ENCODE measurements around the gene CRHR2. TPM values are rescaled to one million over a fixed set of nuclear protein-coding genes. Genes with fewer than 3 reads are reported as not detected.

CRHR2 gene
- total and polyA plus RNA-seq, 2 of the 13 experiments (the other 11 are each of a cell fraction or from before 2014, with no cell fraction given), result not detected

GRCh38 chr7:30665043-30665442, 17.2 kb downstream of the CRHR2 start:
- no peak for ATAC-seq
- ChIA-PET CTCF (ENCODE audit: low intra/inter-chr PET ratio, low total read pairs) (no interaction called here), POLR2A (no interaction called here)
- no peak for DNase-seq (ENCODE audit: low spot score)
- no peak for FAIRE-seq
- no peak overlapping the region for H3K9ac ChIP-seq (ENCODE audit: insufficient read depth, low read depth, low read length)
- no peak overlapping the region for H3K27ac ChIP-seq (ENCODE audit: extremely low read length, insufficient read depth, low read length)
- H4K20me1 ChIP-seq (ENCODE audit: insufficient read depth, low read length), result no peaks in the 10 kb centered on the region
- TF ChIP-seq ARNT (IDR thresholded peaks at IDR 0.05), result no peak
- no peak for TF ChIP-seq MYC (CRISPR knock-in tag; IDR thresholded peaks at IDR 0.05; ENCODE audit: borderline replicate concordance)
- no peak for TF ChIP-seq CERS6 (CRISPR knock-in tag; IDR thresholded peaks at IDR 0.05)
- TF ChIP-seq SPEN (CRISPR knock-in tag; IDR thresholded peaks at IDR 0.05; ENCODE audit: low read depth), result no peak
- WGBS (ENCODE audit: low lambda C conversion rate), result 4% methylated on average over 4 of the region's 8 CpGs
- peaks cover 1 to 8% of the 10 kb centered on the region in 2 experiments; a peak in 2 of 5 replicates for H3K27me3 ChIP-seq (ENCODE audit: control insufficient read depth in 1 of 2, insufficient read depth in 2 of 2, low read length in 2 of 2)
- no peak overlapping the region for H3K4me2 ChIP-seq (ENCODE audit: low read depth, low read length)
- intact Hi-C loops (cut with micrococcal nuclease; ENCODE audit: unreplicated experiment), result no loop called here
- in situ Hi-C loops (cut with HindIII; ENCODE audit: extremely low pct_ligation_motif_present, low pct_unique_long_range_greater_than_20kb), result loop anchor here (5.0 kb wide), 1 partner anchor 48 kb away; no protein-coding TSS in a partner anchor
- no TSS peak for BruUV-seq (replicated peaks)
- no peak overlapping the region for H2AFZ ChIP-seq (ENCODE audit: low read length)
- no peak overlapping the region for H3K4me3 ChIP-seq (replicated peaks in 1 of 3; ENCODE audit: insufficient read depth in 1 of 3, low read depth in 2 of 3, low read length in 3 of 3)
- no peaks in the 10 kb centered on the region for H3K4me1 ChIP-seq (ENCODE audit: insufficient read depth, low read length)
- no peaks in the 10 kb centered on the region for H3K79me2 ChIP-seq (ENCODE audit: insufficient read depth, low read length)
- no peaks in the 10 kb centered on the region for H3K36me3 ChIP-seq (replicated peaks in 1 of 2; ENCODE audit: control insufficient read depth in 1 of 2, insufficient read depth in 2 of 2, low read length in 2 of 2)
- no peaks in the 10 kb centered on the region for H3K9me3 ChIP-seq (ENCODE audit: low read length)

GRCh38 chr7:30664184-30664885, 17.9 kb downstream of the CRHR2 start:
- CTCF ChIA-PET (ENCODE audit: low intra/inter-chr PET ratio, low total read pairs), result no interaction called here
- POLR2A ChIA-PET, result no interaction called here

More at GRCh38 chr7:30664184-30664885, 17.9 kb downstream of the CRHR2 start:
- ATAC-seq (no peak), FAIRE-seq (no peak), DNase-seq (ENCODE audit: low spot score) (no peak)
- TF ChIP-seq ZNF333 (CRISPR knock-in tag; IDR thresholded peaks at IDR 0.05; ENCODE audit: borderline replicate concordance), result no peak
- no peak for TF ChIP-seq ARID4A (CRISPR knock-in tag; IDR thresholded peaks at IDR 0.05; ENCODE audit: borderline replicate concordance)
- no peak for TF ChIP-seq PAWR (CRISPR knock-in tag; IDR thresholded peaks at IDR 0.05; ENCODE audit: borderline replicate concordance)
- no peak for TF ChIP-seq HMGA1 (CRISPR knock-in tag; conservative IDR thresholded peaks at IDR 0.05)
- TF ChIP-seq ZFX (CRISPR knock-in tag; IDR thresholded peaks at IDR 0.05; ENCODE audit: low read depth), result no peak
- no peak for TF ChIP-seq BRCA1 (CRISPR knock-in tag; IDR thresholded peaks at IDR 0.05)
- no peak for TF ChIP-seq SMAD9 (CRISPR knock-in tag; IDR thresholded peaks at IDR 0.05)
- 30% methylated on average over 2 of the region's 2 CpGs for WGBS (ENCODE audit: low lambda C conversion rate)
- peaks cover 0 to 8% of the 10 kb centered on the region in 2 experiments; a peak in 1 of 5 replicates for H3K27me3 ChIP-seq (ENCODE audit: control insufficient read depth in 1 of 2, insufficient read depth in 2 of 2, low read length in 2 of 2)
- H4K20me1 ChIP-seq (ENCODE audit: insufficient read depth, low read length), result no peaks in the 10 kb centered on the region
- no TSS peak for BruUV-seq (replicated peaks)
- no peak overlapping the region for H2AFZ ChIP-seq (ENCODE audit: low read length)
- H3K9me3 ChIP-seq (ENCODE audit: low read length), result no peaks in the 10 kb centered on the region
- H3K4me3 ChIP-seq (replicated peaks in 1 of 3; ENCODE audit: insufficient read depth in 1 of 3, low read depth in 2 of 3, low read length in 3 of 3), result no peak overlapping the region
- intact Hi-C loops (cut with micrococcal nuclease; ENCODE audit: unreplicated experiment) (no loop called here), in situ Hi-C loops (cut with HindIII; ENCODE audit: extremely low pct_ligation_motif_present, low pct_unique_long_range_greater_than_20kb) (no loop called here)
- no peak overlapping the region for H3K9ac ChIP-seq (ENCODE audit: insufficient read depth, low read depth, low read length)
- no peaks in the 10 kb centered on the region for H3K4me1 ChIP-seq (ENCODE audit: insufficient read depth, low read length)
- H3K27ac ChIP-seq (ENCODE audit: extremely low read length, insufficient read depth, low read length), result no peak overlapping the region
- H3K4me2 ChIP-seq (ENCODE audit: low read depth, low read length), result no peak overlapping the region
- H3K79me2 ChIP-seq (ENCODE audit: insufficient read depth, low read length), result no peaks in the 10 kb centered on the region
- H3K36me3 ChIP-seq (replicated peaks in 1 of 2; ENCODE audit: control insufficient read depth in 1 of 2, insufficient read depth in 2 of 2, low read length in 2 of 2), result no peaks in the 10 kb centered on the region
